Activated naive CD4-positive, alpha-beta T cell treated with anti-CD3 and anti-CD28 coated beads for 36 hours (primary cell): ENCODE measurements around the gene CNKSR3. TPM values are rescaled to one million over a fixed set of nuclear protein-coding genes. Genes with fewer than 3 reads are reported as not detected.

Experiments
- CTCF ChIA-PET: fragments of 350-600 bp; sonication (Branson Sonifier 250); formaldehyde crosslinking; loops from one replicate; lab custom pipeline; 2021; ENCODE audit warnings: antibody characterized with exemption; lab: Charles Lee
- DNase-seq: peaks from one replicate; pipeline ENCODE4 v3.0.0-alpha.2; 2020
- H3K27ac Mint-ChIP-seq: one replicate; pipeline ENCODE4 v1.8.0; 2021; ENCODE audit warnings: mild to moderate bottlenecking, mixed read lengths
- H3K27me3 Mint-ChIP-seq: one replicate; pipeline ENCODE4 v1.8.0; 2021; ENCODE audit warnings: low read depth, mixed read lengths
- H3K36me3 Mint-ChIP-seq: one replicate; pipeline ENCODE4 v1.8.0; 2021; ENCODE audit warnings: low read depth, mixed read lengths
- H3K4me1 Mint-ChIP-seq: one replicate; pipeline ENCODE4 v1.8.0; 2021; ENCODE audit warnings: low read depth, mixed read lengths
- H3K4me3 Mint-ChIP-seq: one replicate; pipeline ENCODE4 v1.8.0; 2021; ENCODE audit warnings: mild to moderate bottlenecking, moderate library complexity, mixed read lengths
- H3K9me3 Mint-ChIP-seq: one replicate; pipeline ENCODE4 v1.8.0; 2021; ENCODE audit warnings: mixed read lengths
- intact Hi-C: fragments of 100-400 bp; cut with micrococcal nuclease; formaldehyde crosslinking; loops from one replicate; pipeline ENCODE4 v1.15.1; 2023
- total RNA-seq, 2 experiments: library from RNA; stranded (reverse); gene quantifications; one replicate each; pipeline ENCODE4 v1.2.3, GENCODE V29; 2021

CNKSR3 gene
- total RNA-seq, 2 experiments from 2014 or later, result 0.12 TPM

DNA sequence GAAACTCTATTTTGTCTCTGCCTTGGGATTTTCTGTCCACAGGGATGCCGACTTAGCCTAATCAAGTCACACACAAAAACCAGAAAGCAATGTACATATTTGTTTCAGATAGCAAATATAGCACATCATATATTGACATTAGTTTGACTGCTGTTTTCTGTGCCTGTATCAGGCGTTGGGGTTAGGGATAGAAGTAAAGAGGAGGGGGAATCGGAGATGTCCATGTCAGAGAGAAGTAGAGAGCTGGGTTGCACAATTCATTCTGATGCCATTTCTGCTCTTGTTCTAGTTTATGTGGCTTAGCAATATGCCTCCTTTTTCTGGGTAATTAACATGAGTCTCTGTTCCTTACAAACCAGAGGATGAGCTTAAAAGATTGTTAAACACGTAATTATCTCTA, 139.2 kb downstream of the CNKSR3 start:
- H3K9me3 Mint-ChIP-seq, result no peaks in the 10 kb centered on the region
- peaks cover 27% of the 10 kb centered on the region for H3K4me1 Mint-ChIP-seq
- CTCF ChIA-PET, result interaction anchor here (0.6 to 3.3 kb wide), 15 partner anchors 9 to 219 kb away, joined by 3 to 31 read pairs (median 6); no protein-coding TSS in a partner anchor
- H3K27me3 Mint-ChIP-seq, result peaks cover 5% of the 10 kb centered on the region
- no peaks in the 10 kb centered on the region for H3K36me3 Mint-ChIP-seq
- DNase-seq, result no peak
- no peak overlapping the region for H3K4me3 Mint-ChIP-seq
- H3K27ac Mint-ChIP-seq, result no peak overlapping the region
- intact Hi-C loops, result no loop called here

DNA sequence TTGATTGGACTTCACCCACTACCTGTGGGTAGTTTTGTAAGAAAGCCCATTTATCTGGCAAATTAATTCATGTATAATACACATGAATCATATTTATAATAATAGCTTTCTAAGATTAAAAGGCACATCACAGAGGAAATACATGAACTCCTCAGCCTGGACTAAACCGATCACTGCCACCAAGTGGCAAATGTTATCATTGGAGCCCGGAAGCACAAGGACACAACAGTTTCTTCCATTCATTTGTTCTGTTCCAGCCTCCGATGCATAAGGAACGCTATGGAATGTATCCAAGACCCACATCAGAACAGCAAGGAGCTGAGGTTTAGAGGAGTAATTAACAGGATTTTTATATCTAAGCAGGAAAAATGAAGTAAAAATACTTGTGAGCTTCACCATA, 139.9 kb downstream of the CNKSR3 start:
- H3K9me3 Mint-ChIP-seq, result no peaks in the 10 kb centered on the region
- DNase-seq, result peak; percentile 47
- H3K27me3 Mint-ChIP-seq, result peaks cover 7% of the 10 kb centered on the region
- no peak overlapping the region for H3K4me3 Mint-ChIP-seq
- H3K4me1 Mint-ChIP-seq, result peaks cover 27% of the 10 kb centered on the region
- no peak overlapping the region for H3K27ac Mint-ChIP-seq
- intact Hi-C loops, result loop anchor here (1.0 kb wide), 2 partner anchors 93 to 216 kb away; no protein-coding TSS in a partner anchor
- CTCF ChIA-PET, result interaction anchor here (0.6 to 3.3 kb wide), 19 partner anchors 9 to 286 kb away, joined by 3 to 31 read pairs (median 5); no protein-coding TSS in a partner anchor
- no peaks in the 10 kb centered on the region for H3K36me3 Mint-ChIP-seq

DNA sequence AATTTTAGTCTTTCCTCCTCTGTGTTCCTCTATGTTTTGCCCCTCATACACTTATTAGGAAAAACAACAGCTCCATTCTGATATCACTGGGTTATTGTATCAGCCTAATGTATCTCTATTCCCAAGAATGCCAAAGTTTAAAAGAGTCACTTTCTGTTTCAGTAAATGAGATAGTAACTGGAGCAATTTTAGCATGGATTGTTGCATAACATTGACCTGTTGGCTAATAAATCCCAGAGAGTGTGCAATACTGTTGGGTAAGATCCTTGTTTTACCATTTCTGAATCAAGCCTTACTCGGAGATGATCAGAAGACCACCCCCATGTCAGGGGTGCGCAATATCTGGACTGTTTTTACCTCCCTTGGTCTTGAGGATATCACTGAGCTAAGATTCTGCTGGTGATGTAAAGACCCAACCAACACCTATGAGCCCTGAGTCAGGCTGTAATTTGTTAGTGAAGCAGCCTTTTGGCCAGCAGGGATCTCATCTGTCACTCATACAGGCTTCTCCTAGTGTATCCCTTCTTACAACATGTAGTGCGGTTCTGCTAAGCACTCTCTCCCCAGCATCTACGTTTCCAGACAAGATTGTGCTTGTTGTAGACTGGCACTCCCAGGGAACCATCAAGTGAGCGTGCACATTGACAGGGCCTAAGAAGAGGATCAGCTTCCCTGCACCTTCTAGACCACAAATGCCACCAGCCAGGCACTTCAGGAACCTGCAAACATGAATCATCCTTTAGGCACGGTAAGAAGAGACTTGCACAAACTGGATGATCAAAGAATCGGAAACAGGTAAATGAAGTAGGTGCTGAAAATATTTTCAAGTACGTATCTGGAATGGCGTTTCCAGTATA, 142.4 kb downstream of the CNKSR3 start:
- Mint-ChIP-seq H3K9me3 (no peaks in the 10 kb centered on the region), H3K36me3 (no peaks in the 10 kb centered on the region), H3K4me1 (peaks cover 27% of the 10 kb centered on the region), H3K4me3 (no peak overlapping the region), H3K27me3 (peaks cover 7% of the 10 kb centered on the region), H3K27ac (no peak overlapping the region)
- CTCF ChIA-PET, result interaction anchor here (0.9 to 2.1 kb wide), 3 partner anchors 12 to 91 kb away, joined by 3 to 8 read pairs (median 4); partner anchors contain the start of gene IPCEF1
- DNase-seq, result peak; percentile 53
- intact Hi-C loops, result loop anchor here (1.0 to 2.0 kb wide), 2 partner anchors 13 to 65 kb away; no protein-coding TSS in a partner anchor

DNA sequence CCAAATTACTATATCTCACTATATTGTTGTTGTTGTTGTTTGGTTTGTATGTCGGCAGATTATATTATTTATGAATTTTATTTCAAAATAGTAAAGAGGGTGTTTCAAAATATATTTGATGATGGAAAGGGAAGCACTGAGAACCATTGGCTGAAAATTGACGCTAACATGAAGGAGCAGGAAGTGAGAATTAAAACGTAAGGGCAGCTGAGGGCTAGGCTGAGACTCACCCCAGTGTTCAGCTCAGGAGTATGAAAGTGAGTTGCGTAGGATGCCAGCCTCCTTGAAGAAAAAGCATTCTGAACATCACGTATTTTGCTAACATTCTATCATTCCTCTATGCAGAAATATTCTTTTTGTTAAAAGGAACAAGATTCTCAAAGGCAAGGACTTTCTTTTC, 143.1 kb downstream of the CNKSR3 start:
- intact Hi-C loops, result no loop called here
- H3K27me3 Mint-ChIP-seq, result peaks cover 7% of the 10 kb centered on the region
- H3K36me3 Mint-ChIP-seq, result no peaks in the 10 kb centered on the region
- H3K4me1 Mint-ChIP-seq, result peaks cover 27% of the 10 kb centered on the region
- CTCF ChIA-PET, result interaction anchor here (0.9 to 2.1 kb wide), 3 partner anchors 11 to 90 kb away, joined by 3 to 8 read pairs (median 4); partner anchors contain the start of gene IPCEF1
- H3K4me3 Mint-ChIP-seq, result no peak overlapping the region
- H3K9me3 Mint-ChIP-seq, result no peaks in the 10 kb centered on the region
- no peak for DNase-seq
- no peak overlapping the region for H3K27ac Mint-ChIP-seq

DNA sequence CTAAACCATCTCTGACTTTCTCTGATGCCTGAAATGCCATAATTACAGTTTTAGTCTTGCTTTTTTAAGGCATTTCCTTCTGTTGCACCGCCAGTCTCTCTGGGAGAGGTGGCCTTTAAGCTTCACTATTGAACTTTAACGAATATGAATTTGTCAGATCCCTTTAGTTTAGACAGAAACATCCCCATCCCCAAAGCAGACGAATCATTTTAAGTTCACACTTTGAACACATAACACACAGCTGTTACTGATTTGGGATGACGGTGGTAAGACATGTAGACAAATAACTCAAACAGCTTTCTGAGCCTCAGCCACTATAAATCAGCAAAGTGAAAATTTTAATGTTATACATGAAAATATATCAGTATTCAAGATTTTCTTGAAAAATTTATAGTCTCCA, 146.7 kb downstream of the CNKSR3 start:
- Mint-ChIP-seq H3K27ac (no peak overlapping the region), H3K36me3 (no peaks in the 10 kb centered on the region), H3K27me3 (peaks cover 4% of the 10 kb centered on the region), H3K4me1 (peaks cover 26% of the 10 kb centered on the region), H3K9me3 (no peaks in the 10 kb centered on the region), H3K4me3 (no peak overlapping the region)
- CTCF ChIA-PET, result interaction anchor here (1.2 kb wide), 1 partner anchor 130 kb away, joined by 3 read pairs; no protein-coding TSS in a partner anchor
- no peak for DNase-seq
- intact Hi-C loops, result no loop called here

DNA sequence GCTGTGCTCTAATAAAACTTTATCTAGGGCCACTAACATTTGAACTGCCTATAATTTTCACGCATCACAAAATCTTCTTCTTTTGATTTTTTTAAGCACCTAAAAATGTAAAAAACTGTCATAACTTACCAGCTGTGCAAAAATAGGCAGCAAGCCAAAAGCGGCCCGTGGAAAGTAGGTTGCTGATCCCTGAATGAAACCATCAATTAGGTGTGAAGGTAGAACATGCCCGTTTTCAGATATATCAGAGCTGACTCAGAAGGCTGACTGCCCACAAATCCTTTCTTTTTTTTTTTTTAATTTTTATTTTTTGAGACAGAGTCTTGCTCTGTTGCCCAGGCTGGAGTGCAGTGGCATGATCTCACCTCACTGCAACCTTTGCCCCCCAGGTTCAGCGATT, 149.0 kb downstream of the CNKSR3 start:
- H3K27ac Mint-ChIP-seq, result no peak overlapping the region
- H3K27me3 Mint-ChIP-seq, result peaks cover 8% of the 10 kb centered on the region
- DNase-seq, result no peak
- peaks cover 26% of the 10 kb centered on the region for H3K4me1 Mint-ChIP-seq
- intact Hi-C loops, result no loop called here
- H3K4me3 Mint-ChIP-seq, result no peak overlapping the region
- CTCF ChIA-PET, result interaction anchor here (1.5 kb wide), 1 partner anchor 9 kb away, joined by 5 read pairs; no protein-coding TSS in a partner anchor
- no peaks in the 10 kb centered on the region for H3K36me3 Mint-ChIP-seq
- no peaks in the 10 kb centered on the region for H3K9me3 Mint-ChIP-seq

DNA sequence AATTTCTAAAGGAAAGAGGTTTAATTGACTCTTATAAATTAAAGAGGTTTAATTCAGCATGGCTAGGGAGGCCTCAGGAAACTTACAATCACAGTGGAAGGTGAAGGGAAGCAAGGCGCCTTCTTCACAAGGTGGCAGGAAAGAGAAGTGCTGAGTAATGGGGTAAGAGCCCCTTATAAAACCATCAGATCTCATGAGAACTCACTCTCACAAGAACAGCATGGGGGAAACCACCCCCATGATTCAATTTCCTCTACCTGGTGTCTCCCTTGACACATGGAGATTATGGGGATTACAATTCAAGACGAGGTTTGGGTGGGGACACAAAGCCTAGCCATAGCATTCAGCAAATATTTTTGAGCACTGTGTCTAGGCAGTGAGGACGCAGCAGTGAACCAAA, 150.0 kb downstream of the CNKSR3 start:
- intact Hi-C loops, result no loop called here

DNA sequence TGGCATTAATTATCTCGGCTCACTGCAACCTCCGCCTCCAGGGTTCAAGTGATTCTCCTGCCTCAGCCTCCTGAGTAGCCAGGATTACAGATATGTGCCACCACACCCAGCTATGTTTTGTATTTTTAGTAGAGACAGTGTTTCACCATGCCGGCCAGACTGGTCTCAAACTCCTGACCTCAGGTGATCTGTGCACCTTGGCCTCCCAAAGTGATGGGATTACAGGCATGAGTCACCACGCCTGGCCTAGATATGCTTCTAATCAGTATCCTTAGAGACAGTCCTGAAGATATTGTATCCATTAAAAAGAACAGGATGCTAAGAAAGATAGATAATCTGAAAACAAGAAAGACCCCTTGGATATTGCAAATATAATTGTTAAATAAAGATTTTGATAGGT, 150.8 kb downstream of the CNKSR3 start:
- H3K27ac Mint-ChIP-seq, result no peak overlapping the region
- peaks cover 42% of the 10 kb centered on the region for H3K4me1 Mint-ChIP-seq
- CTCF ChIA-PET, result interaction anchor here (0.7 to 1.0 kb wide), 3 partner anchors 30 to 316 kb away, joined by 3 to 4 read pairs (median 3); no protein-coding TSS in a partner anchor
- no peaks in the 10 kb centered on the region for H3K36me3 Mint-ChIP-seq
- no peak for DNase-seq
- peaks cover 13% of the 10 kb centered on the region for H3K27me3 Mint-ChIP-seq
- H3K9me3 Mint-ChIP-seq, result no peaks in the 10 kb centered on the region
- intact Hi-C loops, result no loop called here
- H3K4me3 Mint-ChIP-seq, result no peak overlapping the region

More for the DNA sequence above, 150.0 kb downstream of the CNKSR3 start:
- DNase-seq, result no peak
- CTCF ChIA-PET, result no interaction called here
- Mint-ChIP-seq H3K36me3 (no peaks in the 10 kb centered on the region), H3K27ac (no peak overlapping the region), H3K9me3 (no peaks in the 10 kb centered on the region), H3K27me3 (peaks cover 12% of the 10 kb centered on the region), H3K4me3 (no peak overlapping the region), H3K4me1 (peaks cover 34% of the 10 kb centered on the region)

DNA sequence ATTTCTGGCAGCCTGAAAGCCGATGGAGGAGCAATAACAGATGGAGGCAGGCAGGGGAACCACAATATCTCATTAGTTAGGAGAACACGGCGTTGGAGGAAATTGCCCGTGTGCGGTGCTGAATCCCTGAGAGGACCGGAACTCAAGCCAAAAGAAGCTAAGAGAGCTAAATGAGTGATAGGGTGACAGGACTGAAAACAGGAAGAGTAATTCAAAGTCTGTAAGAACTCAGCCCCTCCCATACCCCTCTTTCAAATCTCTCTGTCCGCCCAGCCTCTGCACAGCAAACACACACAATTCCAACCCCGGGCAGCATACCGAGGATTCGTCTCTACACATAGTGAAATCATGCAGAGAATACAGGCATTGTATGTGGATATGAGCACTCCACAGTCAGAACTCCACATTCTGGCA, 151.3 kb downstream of the CNKSR3 start:
- Mint-ChIP-seq H3K27ac (no peak overlapping the region), H3K27me3 (peaks cover 14% of the 10 kb centered on the region), H3K9me3 (no peaks in the 10 kb centered on the region), H3K4me3 (peak overlapping the region; percentile 30), H3K4me1 (peaks cover 47% of the 10 kb centered on the region), H3K36me3 (no peaks in the 10 kb centered on the region)
- CTCF ChIA-PET, result interaction anchor here (0.7 to 1.0 kb wide), 3 partner anchors 30 to 317 kb away, joined by 3 to 4 read pairs (median 3); no protein-coding TSS in a partner anchor
- peak; percentile 18 for DNase-seq
- intact Hi-C loops, result no loop called here

DNA sequence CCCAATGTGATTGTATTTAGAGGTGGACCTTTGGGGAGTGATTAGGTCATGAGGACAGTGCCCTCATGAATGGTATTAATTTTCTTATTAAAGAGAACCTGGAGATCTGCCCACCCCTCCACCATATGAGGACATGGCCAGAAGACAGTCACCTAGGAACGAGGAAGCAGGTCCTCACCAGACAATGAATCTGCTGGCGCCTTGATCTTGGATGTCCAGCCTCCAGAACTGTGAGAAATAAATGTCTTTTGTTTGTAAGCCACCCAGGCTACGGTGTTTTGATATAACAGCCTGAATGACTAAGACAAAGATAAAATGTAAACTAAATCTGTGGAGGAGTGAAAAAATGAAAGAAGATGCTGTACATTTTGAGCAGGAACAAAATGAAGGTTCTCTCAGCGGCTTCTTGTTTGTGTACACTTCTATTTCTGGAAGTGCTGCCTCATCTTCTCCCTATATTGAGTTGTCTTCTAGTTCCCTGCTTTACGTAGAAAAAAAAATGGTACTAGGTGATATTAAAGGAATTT, 152.4 kb downstream of the CNKSR3 start:
- Mint-ChIP-seq H3K27ac (no peak overlapping the region), H3K27me3 (peaks cover 15% of the 10 kb centered on the region), H3K36me3 (no peaks in the 10 kb centered on the region), H3K4me1 (peaks cover 50% of the 10 kb centered on the region), H3K4me3 (no peak overlapping the region), H3K9me3 (no peaks in the 10 kb centered on the region)
- intact Hi-C loops, result no loop called here
- CTCF ChIA-PET, result no interaction called here
- no peak for DNase-seq

DNA sequence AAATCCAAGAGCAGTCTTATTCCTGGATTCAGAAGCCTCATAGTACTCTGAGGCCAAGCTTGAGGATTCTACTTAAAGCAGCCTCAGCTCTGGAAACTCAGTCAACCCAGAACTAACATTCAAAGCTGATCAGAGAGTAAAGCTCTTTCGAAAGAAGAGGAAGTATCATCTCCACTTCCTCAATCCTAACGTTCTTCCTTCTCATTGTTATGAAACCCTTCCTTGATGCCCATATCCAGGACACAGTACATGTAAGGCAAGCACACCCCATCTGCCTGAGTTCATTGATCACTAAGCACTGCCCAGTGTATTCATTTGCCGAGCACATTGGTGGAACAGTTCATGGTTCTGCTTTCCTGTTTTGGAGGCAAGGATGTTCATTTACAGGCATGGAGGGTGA, 153.8 kb downstream of the CNKSR3 start, which contains the start of gene IPCEF1:
IPCEF1 (minus strand) TSS at position 114 of the 400 bp plus-strand sequence. CDS start 90,856 bp downstream, outside the sequence.
- Mint-ChIP-seq H3K9me3 (no peaks in the 10 kb centered on the region), H3K36me3 (no peaks in the 10 kb centered on the region), H3K4me3 (no peak within 1 kb of the TSS), H3K27me3 (peaks cover 20% of the 10 kb centered on the region), H3K4me1 (peaks cover 59% of the 10 kb centered on the region), H3K27ac (no peak within 1 kb of the TSS)
- CTCF ChIA-PET, result interaction anchor here (0.9 to 1.8 kb wide), 3 partner anchors 11 to 204 kb away, joined by 3 to 7 read pairs (median 3); no protein-coding TSS in a partner anchor
- intact Hi-C loops, result no loop called here
- DNase-seq, result no peak

DNA sequence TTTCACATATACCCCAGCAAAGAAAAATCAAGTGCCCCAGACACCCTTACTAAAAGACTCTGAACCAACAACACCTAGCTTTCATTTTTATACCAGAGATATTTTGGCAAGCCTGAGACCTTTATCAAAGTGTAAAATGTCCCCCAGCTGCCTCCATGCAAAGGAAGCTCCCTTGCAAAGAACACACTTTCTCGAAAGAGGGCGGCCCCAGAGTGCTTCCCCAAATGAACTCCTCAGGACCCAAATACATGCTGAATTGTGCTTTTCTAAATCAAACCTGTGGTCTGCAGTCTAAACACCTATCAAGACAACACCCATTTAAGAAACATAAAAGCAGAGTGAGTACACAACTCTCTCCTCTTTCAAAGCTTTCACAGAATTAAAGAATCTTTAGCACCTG, 154.4 kb downstream of the CNKSR3 start:
- Mint-ChIP-seq H3K36me3 (no peaks in the 10 kb centered on the region), H3K27ac (no peak overlapping the region), H3K4me3 (no peak overlapping the region), H3K4me1 (peaks cover 60% of the 10 kb centered on the region), H3K9me3 (no peaks in the 10 kb centered on the region), H3K27me3 (peaks cover 24% of the 10 kb centered on the region)
- no peak for DNase-seq
- intact Hi-C loops, result no loop called here
- CTCF ChIA-PET, result interaction anchor here (0.9 to 1.8 kb wide), 3 partner anchors 12 to 203 kb away, joined by 3 to 7 read pairs (median 3); no protein-coding TSS in a partner anchor
